ENCODE measurements around the gene CACNG5.

- TF ChIP-seq CTCF (IDR thresholded peaks at IDR 0.05; ENCODE audit: insufficient read depth, low read depth, low read length) (no peak), EZH2 (IDR thresholded peaks at IDR 0.05; ENCODE audit: insufficient read depth, low read length) (no peak)
Measured at GRCh38 chr17:66826856-66827255, 8.1 kb upstream of the CACNG5 start.

All from astrocyte (in vitro differentiated cells and primary cell).